CD14-positive monocyte (primary cell): Measurements from ENCODE around the gene MAP3K1. TPM values are rescaled to one million over a fixed set of nuclear protein-coding genes. Genes with fewer than 3 reads are reported as not detected.

ENCODE experiments used
- DNase-seq, 3 donors: peaks; one replicate each; pipeline ENCODE4 v3.0.0-alpha.2; 2011 to 2022
- H2AFZ ChIP-seq: 2 replicates; pipeline ENCODE4 v1.6.0; 2012; ENCODE audit warnings: mild to moderate bottlenecking, low read depth, low read length, inconsistent platforms; ENCODE audit not compliant: insufficient read depth, poor library complexity, severe bottlenecking
- H3K27ac ChIP-seq, 2 donors: 1 replicate in 1 of 2; 2 replicates in 1 of 2; pipeline ENCODE4 v1.5.1; 2012 to 2013; ENCODE audit warnings: low read length in 2 of 2, control low read depth in 1 of 2, inconsistent platforms in 1 of 2, low read depth in 1 of 2, mild to moderate bottlenecking in 1 of 2
- H3K27me3 ChIP-seq, 2 donors: one replicate each; pipeline versions ENCODE4 v1.6.0 to v1.6.1; 2011 to 2013; ENCODE audit warnings: low read length in 2 of 2; ENCODE audit not compliant: control insufficient read depth in 2 of 2, insufficient read depth in 2 of 2
- H3K36me3 ChIP-seq, 2 donors: replicated peaks in 1 of 2; 1 replicate in 1 of 2; 2 replicates in 1 of 2; pipeline versions ENCODE4 v1.5.1 to v1.6.1; 2012 to 2013; ENCODE audit warnings: low read length in 2 of 2, control low read depth in 1 of 2, inconsistent platforms in 1 of 2, mild to moderate bottlenecking in 1 of 2; ENCODE audit not compliant: insufficient read depth in 2 of 2, control insufficient read depth in 1 of 2
- H3K4me1 ChIP-seq, 2 donors: 1 replicate in 1 of 2; 2 replicates in 1 of 2; pipeline versions ENCODE4 v1.5.1 to v1.6.1; 2012 to 2013; ENCODE audit warnings: low read length in 2 of 2, control low read depth in 1 of 2, inconsistent platforms in 1 of 2, mild to moderate bottlenecking in 1 of 2, moderate library complexity in 1 of 2; ENCODE audit not compliant: insufficient read depth in 2 of 2, control insufficient read depth in 1 of 2
- H3K4me2 ChIP-seq: replicated peaks from 2 replicates; pipeline ENCODE3; 2012; ENCODE audit warnings: low read length, moderate library complexity, mild to moderate bottlenecking; ENCODE audit not compliant: poor library complexity, severe bottlenecking; ENCODE audit errors: extremely low read depth
- H3K4me3 ChIP-seq, 3 experiments: fragments of 200-600 bp in 1 of 3; sonication (generic) in 1 of 3; replicated peaks in 1 of 3; 1 replicate in 2 of 3; 2 replicates in 1 of 3; pipeline ENCODE4 v1.5.1; 2011 to 2013; ENCODE audit warnings: low read length in 3 of 3, mild to moderate bottlenecking in 3 of 3, control low read depth in 2 of 3, low read depth in 2 of 3, inconsistent platforms in 1 of 3, moderate library complexity in 1 of 3
- H3K79me2 ChIP-seq: 2 replicates; pipeline ENCODE4 v1.6.0; 2012; ENCODE audit warnings: mild to moderate bottlenecking, control low read depth, inconsistent platforms, low read length, moderate library complexity; ENCODE audit not compliant: insufficient read depth
- H3K9ac ChIP-seq: 2 replicates; pipeline ENCODE4 v1.6.0; 2017; ENCODE audit warnings: low read length, mild to moderate bottlenecking; ENCODE audit not compliant: insufficient read depth, poor library complexity, severe bottlenecking
- H3K9me3 ChIP-seq, 2 donors: replicated peaks in 1 of 2; 1 replicate in 1 of 2; 2 replicates in 1 of 2; pipeline versions ENCODE4 v1.5.1 to v1.6.1; 2012 to 2013; ENCODE audit warnings: low read length in 2 of 2, control low read depth in 1 of 2; ENCODE audit not compliant: control insufficient read depth in 1 of 2, insufficient read depth in 1 of 2
- H4K20me1 ChIP-seq: 2 replicates; pipeline ENCODE4 v1.6.0; 2012; ENCODE audit warnings: mild to moderate bottlenecking, low read length, control low read depth, moderate library complexity; ENCODE audit not compliant: insufficient read depth
- H3K27ac Mint-ChIP-seq, 7 donors: one replicate each; pipeline ENCODE4 v1.8.0; 2020; ENCODE audit warnings: mild to moderate bottlenecking in 7 of 7, mixed read lengths in 7 of 7, moderate library complexity in 6 of 7, inconsistent platforms in 2 of 7
- H3K27me3 Mint-ChIP-seq, 3 donors: one replicate each; pipeline ENCODE4 v1.8.0; 2021 to 2022; ENCODE audit warnings: low read depth in 3 of 3, mild to moderate bottlenecking in 3 of 3, mixed read lengths in 3 of 3, moderate library complexity in 3 of 3, inconsistent platforms in 1 of 3
- H3K36me3 Mint-ChIP-seq, 2 donors: one replicate each; pipeline ENCODE4 v1.8.0; 2020; ENCODE audit warnings: mixed read lengths in 2 of 2, inconsistent platforms in 1 of 2, mild to moderate bottlenecking in 1 of 2
- H3K4me1 Mint-ChIP-seq: one replicate; pipeline ENCODE4 v1.8.0; 2020; ENCODE audit warnings: mild to moderate bottlenecking, mixed read lengths
- H3K4me3 Mint-ChIP-seq, 2 donors: one replicate each; pipeline ENCODE4 v1.8.0; 2020; ENCODE audit warnings: mild to moderate bottlenecking in 2 of 2, mixed read lengths in 2 of 2, moderate library complexity in 1 of 2
- H3K9me3 Mint-ChIP-seq, 7 donors: one replicate each; pipeline ENCODE4 v1.8.0; 2020 to 2022; ENCODE audit warnings: mixed read lengths in 7 of 7, mild to moderate bottlenecking in 6 of 7, moderate library complexity in 6 of 7, inconsistent platforms in 2 of 7
- WGBS: methylation state at CpG from one replicate; pipeline ENCODE4 v1.1.5; 2013; ENCODE audit warnings: missing lambda C conversion rate; ENCODE audit not compliant: insufficient coverage; 5-methylcytosine and 5-hydroxymethylcytosine counted together
- intact Hi-C, 2 donors: fragments of 100-400 bp; cut with micrococcal nuclease; formaldehyde crosslinking; loops; one replicate each; pipeline versions ENCODE4 v1.15.0 to v1.15.1; 2023
- polyA plus RNA-seq, 3 donors: library from polyadenylated mRNA; depleted of rRNA in 1 of 3; unstranded in 2 of 3; stranded (reverse) in 1 of 3; fragments of 300-500 nt in 2 of 3; fragments of >200 nt in 1 of 3; fragmentation: Illumina TruSeq in 2 of 3; gene quantifications; 1 replicate in 2 of 3; 2 replicates in 1 of 3; pipeline ENCODE4 v1.2.3, GENCODE V29; 2012 to 2021
- TF ChIP-seq, protein P1 (sequence below): fragments of 200-600 bp; IDR thresholded peaks from one replicate; pipeline ENCODE4 v1.8.0; 2022; ENCODE audit warnings: antibody characterized with exemption, mild to moderate bottlenecking

MAP3K1 gene
- polyA plus RNA-seq, 3 donors = 44.7 to 62.1 (median 45.6) TPM

DNA sequence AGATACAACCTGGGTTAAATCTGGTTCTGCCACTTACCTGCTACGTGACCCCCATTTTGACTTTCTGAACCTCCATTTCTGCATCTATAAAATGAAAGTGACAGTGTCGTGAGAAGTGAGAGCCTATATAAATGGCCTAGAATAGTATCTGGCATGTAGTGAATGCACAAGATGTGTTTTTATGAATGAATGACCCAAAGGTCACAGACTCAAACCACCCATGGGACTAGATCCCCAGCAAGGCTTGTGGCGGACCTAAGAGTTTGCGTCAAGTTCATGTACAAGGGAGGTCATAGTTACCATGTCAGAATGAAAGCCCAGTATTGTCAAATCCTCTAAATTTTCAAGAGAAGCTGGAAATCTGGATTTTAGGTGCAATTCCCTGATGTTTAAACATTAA, 82.9 kb downstream of the MAP3K1 start:
- WGBS = no CpG with 5 or more reads among the region's 4 CpGs
- no peaks in the 10 kb centered on the region for H3K27me3 Mint-ChIP-seq
- H3K4me3 Mint-ChIP-seq = no peak overlapping the region

DNA sequence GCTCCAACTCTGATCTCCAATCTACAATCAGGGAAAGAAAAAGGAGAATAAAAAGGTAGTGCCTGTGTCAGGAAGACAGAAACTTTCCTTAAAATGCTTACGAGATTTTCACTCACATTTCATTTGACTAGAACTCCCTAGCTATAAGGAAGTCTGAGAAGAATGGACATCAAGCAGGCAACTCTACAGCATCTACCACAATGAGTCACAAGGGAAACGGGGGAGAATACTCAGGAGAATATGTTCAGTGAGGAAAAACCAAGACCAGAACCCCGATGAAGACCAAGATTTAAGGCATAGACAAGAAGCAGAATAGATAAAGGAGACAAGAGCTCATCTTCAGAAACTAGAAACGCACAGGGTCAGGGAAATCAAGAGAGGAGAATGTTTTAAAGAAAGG, 85.0 kb downstream of the MAP3K1 start:
- DNase-seq = peak; percentile 12 to 36 (median 22)
- no peak overlapping the region for H3K4me3 Mint-ChIP-seq
- intact Hi-C loops = loop anchor here (5.0 to 10.0 kb wide), 5 partner anchors 54 to 1564 kb away; partner anchors contain the start of genes MIER3 (in 1 of the 2) and PLK2 (in 1 of the 2)
- peaks cover 4% of the 10 kb centered on the region for H3K4me1 Mint-ChIP-seq
- Histone ChIP-seq H3K36me3 (peaks cover 14 to 20% of the 10 kb centered on the region in 2 donors), H3K9me3 (no peaks in the 10 kb centered on the region), H3K27me3 (no peaks in the 10 kb centered on the region), H3K4me1 (peaks cover 0 to 5% of the 10 kb centered on the region in 2 donors), H4K20me1 (peaks cover 31% of the 10 kb centered on the region), H3K27ac (peak overlapping the region in 1 of 2 donors; percentile 6), H3K4me3 (no peak overlapping the region), H3K79me2 (no peaks in the 10 kb centered on the region), H3K9ac (no peak overlapping the region), H2AFZ (no peak overlapping the region), H3K4me2 (peak overlapping the region; percentile 23)
- peaks cover 0 to 5% (median 1%) of the 10 kb centered on the region in 7 donors for H3K9me3 Mint-ChIP-seq
- no peaks in the 10 kb centered on the region for H3K27me3 Mint-ChIP-seq
- no peak overlapping the region for H3K27ac Mint-ChIP-seq
- H3K36me3 Mint-ChIP-seq = peaks cover 15 to 18% of the 10 kb centered on the region in 2 donors
- TF ChIP-seq, protein P1, sequence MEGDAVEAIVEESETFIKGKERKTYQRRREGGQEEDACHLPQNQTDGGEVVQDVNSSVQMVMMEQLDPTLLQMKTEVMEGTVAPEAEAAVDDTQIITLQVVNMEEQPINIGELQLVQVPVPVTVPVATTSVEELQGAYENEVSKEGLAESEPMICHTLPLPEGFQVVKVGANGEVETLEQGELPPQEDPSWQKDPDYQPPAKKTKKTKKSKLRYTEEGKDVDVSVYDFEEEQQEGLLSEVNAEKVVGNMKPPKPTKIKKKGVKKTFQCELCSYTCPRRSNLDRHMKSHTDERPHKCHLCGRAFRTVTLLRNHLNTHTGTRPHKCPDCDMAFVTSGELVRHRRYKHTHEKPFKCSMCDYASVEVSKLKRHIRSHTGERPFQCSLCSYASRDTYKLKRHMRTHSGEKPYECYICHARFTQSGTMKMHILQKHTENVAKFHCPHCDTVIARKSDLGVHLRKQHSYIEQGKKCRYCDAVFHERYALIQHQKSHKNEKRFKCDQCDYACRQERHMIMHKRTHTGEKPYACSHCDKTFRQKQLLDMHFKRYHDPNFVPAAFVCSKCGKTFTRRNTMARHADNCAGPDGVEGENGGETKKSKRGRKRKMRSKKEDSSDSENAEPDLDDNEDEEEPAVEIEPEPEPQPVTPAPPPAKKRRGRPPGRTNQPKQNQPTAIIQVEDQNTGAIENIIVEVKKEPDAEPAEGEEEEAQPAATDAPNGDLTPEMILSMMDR = no peak
- WGBS = 38% methylated on average over 2 of the region's 4 CpGs

More for the DNA sequence above, 82.9 kb downstream of the MAP3K1 start:
- peaks cover 0 to 5% of the 10 kb centered on the region in 2 donors for H3K4me1 ChIP-seq
- H3K36me3 ChIP-seq = peaks cover 35 to 42% of the 10 kb centered on the region in 2 donors
- H3K9ac ChIP-seq = no peak overlapping the region
- H3K79me2 ChIP-seq = no peaks in the 10 kb centered on the region
- Mint-ChIP-seq H3K36me3 (peaks cover 37 to 39% of the 10 kb centered on the region in 2 donors), H3K9me3 (peaks cover 0 to 1% (median 0%) of the 10 kb centered on the region in 7 donors), H3K27ac (peak overlapping the region in 1 of 7 donors; percentile 15), H3K4me1 (peaks cover 2% of the 10 kb centered on the region)
- TF ChIP-seq, protein P1 = no peak
- no peak overlapping the region for H3K27ac ChIP-seq
- intact Hi-C loops = no loop called here
- H3K4me3 ChIP-seq = no peak overlapping the region
- DNase-seq = no peak
- H3K9me3 ChIP-seq = no peaks in the 10 kb centered on the region
- H4K20me1 ChIP-seq = peaks cover 51% of the 10 kb centered on the region
- no peak overlapping the region for H2AFZ ChIP-seq
- H3K4me2 ChIP-seq = no peak overlapping the region
- H3K27me3 ChIP-seq = no peaks in the 10 kb centered on the region
